ENCODE results near the gene YY1. TPM values are rescaled to one million over a fixed set of nuclear protein-coding genes. Genes with fewer than 3 reads are reported as not detected.
A peak's percentile ranks its signal among the peaks of the same experiment; 100 is the strongest.

YY1 gene
- total and polyA plus RNA-seq, 2 of the 8 experiments (the other 6 are each of a cell fraction or from before 2014, with no cell fraction given), result 26.4 to 106 TPM

DNA sequence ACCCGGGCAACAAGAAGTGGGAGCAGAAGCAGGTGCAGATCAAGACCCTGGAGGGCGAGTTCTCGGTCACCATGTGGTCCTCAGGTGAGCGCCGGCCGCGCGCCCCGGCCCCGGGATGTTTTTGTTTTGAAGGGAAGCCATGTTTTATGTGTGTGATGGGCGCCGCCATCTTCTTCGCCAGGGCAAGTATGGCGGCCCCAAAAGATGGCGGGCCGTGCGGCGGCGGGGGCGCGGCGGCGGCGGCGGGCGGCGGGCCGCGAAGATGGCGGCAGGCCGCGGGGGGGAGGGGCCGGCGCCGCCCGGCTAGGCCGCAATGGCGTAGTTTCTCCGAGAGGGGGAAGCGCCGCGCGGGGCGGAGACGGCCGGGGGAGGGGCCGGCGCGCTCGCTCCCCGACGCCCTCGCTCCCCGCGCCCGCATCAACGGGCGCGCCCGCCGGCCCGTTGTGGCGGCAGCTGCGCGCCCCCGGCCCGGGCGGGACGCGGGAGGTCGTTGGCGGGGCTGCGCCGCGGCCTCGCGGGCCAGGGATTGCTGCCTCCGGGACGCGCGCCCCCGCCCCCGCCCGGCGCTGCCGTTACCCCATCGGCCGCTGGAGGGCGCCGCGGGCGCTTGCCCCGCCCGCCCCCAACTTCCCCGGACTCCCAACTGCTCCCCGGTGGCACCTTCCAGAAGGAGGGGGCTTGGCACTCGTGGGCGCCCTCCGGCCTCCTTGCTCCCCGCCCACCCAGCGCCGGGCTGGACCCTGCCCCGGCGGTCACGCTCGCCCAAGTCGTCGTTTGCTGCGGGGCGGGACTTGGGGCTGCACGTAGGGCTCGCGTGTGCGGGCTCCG is 1.1 kb downstream of the YY1 start (continued):
- peak; percentile 41 to 73 (median 67) for TF ChIP-seq CTCF (IDR thresholded peaks at IDR 0.05; ENCODE audit: control extremely low read depth in 1 of 3, insufficient read depth in 1 of 3, low read depth in 1 of 3, low read length in 3 of 3)
- TF ChIP-seq BACH1 (IDR thresholded peaks at IDR 0.05; ENCODE audit: low read length), result 0 out of 2 replicates have a peak, but pooled peaks have one; percentile 31
- no peak for TF ChIP-seq EP300 (IDR thresholded peaks at IDR 0.05; ENCODE audit: borderline replicate concordance in 1 of 2, low read depth in 2 of 2, low read length in 2 of 2)
- TF ChIP-seq TBP (IDR thresholded peaks at IDR 0.05; ENCODE audit: low read depth, low read length), result no peak
- TF ChIP-seq KDM4A (IDR thresholded peaks at IDR 0.05; ENCODE audit: low read depth, low read length, severe bottlenecking), result peak; percentile 26
- TF ChIP-seq SRF (IDR thresholded peaks at IDR 0.05; ENCODE audit: low read depth, low read length), result no peak
- TF ChIP-seq SP4 (IDR thresholded peaks at IDR 0.05; ENCODE audit: low read length), result no peak
- TF ChIP-seq ZNF274 (IDR thresholded peaks at IDR 0.05; ENCODE audit: borderline replicate concordance, extremely low read depth, low read length), result no peak
- no peak for TF ChIP-seq RNF2 (IDR thresholded peaks at IDR 0.05; ENCODE audit: borderline replicate concordance, low read depth, low read length, missing control alignments, poor library complexity, severe bottlenecking)
- no peak for TF ChIP-seq MAFK (IDR thresholded peaks at IDR 0.05; ENCODE audit: low read depth, low read length)
- peak; percentile 78 for TF ChIP-seq TAF1 (IDR thresholded peaks at IDR 0.05; ENCODE audit: low read depth, low read length)
- no peak for TF ChIP-seq RFX5 (IDR thresholded peaks at IDR 0.05; ENCODE audit: borderline replicate concordance, low read depth, low read length)
- 0 out of 2 replicates have a peak, but pooled peaks have one; percentile 6 for TF ChIP-seq POLR2AphosphoS5 (IDR thresholded peaks at IDR 0.05; ENCODE audit: low read depth, low read length)
- TF ChIP-seq, protein P1, sequence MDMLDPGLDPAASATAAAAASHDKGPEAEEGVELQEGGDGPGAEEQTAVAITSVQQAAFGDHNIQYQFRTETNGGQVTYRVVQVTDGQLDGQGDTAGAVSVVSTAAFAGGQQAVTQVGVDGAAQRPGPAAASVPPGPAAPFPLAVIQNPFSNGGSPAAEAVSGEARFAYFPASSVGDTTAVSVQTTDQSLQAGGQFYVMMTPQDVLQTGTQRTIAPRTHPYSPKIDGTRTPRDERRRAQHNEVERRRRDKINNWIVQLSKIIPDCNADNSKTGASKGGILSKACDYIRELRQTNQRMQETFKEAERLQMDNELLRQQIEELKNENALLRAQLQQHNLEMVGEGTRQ (IDR thresholded peaks at IDR 0.05; ENCODE audit: low read length), result no peak
- TF ChIP-seq E2F6 (IDR thresholded peaks at IDR 0.05), result no peak
- TF ChIP-seq TCF12 (IDR thresholded peaks at IDR 0.05; ENCODE audit: low read depth, low read length), result no peak
- no peak for TF ChIP-seq SUZ12 (IDR thresholded peaks at IDR 0.05; ENCODE audit: low read length)
- no peak for TF ChIP-seq ASH2L (IDR thresholded peaks at IDR 0.05; ENCODE audit: low read length)
- no peak for TF ChIP-seq BRCA1 (IDR thresholded peaks at IDR 0.05; ENCODE audit: low read depth, low read length)
